Activated T-helper 9 cell treated with anti-CD3 and anti-CD28 coated beads, Interleukin-2, amount 50 U/mL, for 16 hours (primary cell): Measurements from ENCODE around the gene USP49.

Source experiments
- DNase-seq: peaks from one replicate; pipeline ENCODE4 v3.0.0-alpha.2; 2020; ENCODE audit warnings: low read depth

The USP49 gene

GRCh38 chr6:41929924-41930323, 34.7 kb upstream of the USP49 start:
- no peak for DNase-seq

DNA sequence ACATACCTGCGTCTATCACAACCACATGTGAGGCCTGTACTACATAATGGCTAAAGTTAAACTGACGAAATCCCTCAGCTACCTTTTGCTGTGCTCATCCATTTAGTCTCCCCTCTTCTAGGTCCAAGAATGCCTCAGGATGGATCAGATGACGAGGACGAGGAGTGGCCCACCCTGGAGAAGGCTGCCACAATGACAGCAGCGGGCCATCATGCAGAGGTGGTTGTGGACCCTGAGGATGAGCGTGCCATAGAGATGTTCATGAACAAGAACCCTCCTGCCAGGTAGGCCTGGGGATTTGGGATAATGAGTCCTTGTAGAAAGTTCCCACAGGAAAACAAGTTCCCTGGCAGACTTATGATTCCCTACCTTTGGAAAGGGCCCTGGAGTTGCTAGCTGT, 32.1 kb upstream of the USP49 start:
- DNase-seq = no peak

GRCh38 chr6:41922154-41922553, 27.0 kb upstream of the USP49 start:
- DNase-seq = no peak

DNA sequence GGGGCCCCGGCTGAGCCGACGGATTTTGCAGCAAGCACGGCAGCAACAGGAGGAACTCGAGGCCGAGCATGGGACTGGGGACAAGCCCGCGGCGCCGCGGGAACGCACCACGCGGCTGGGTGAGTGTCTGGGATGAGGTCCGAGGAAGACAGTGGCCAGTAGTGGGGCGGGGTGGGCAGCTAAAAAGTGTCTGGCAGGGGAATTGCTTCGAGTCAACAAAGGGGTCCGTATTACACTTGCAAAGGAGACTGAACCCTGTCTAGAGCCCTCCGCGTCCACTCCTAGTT, 26.5 kb upstream of the USP49 start:
- DNase-seq = no peak

DNA sequence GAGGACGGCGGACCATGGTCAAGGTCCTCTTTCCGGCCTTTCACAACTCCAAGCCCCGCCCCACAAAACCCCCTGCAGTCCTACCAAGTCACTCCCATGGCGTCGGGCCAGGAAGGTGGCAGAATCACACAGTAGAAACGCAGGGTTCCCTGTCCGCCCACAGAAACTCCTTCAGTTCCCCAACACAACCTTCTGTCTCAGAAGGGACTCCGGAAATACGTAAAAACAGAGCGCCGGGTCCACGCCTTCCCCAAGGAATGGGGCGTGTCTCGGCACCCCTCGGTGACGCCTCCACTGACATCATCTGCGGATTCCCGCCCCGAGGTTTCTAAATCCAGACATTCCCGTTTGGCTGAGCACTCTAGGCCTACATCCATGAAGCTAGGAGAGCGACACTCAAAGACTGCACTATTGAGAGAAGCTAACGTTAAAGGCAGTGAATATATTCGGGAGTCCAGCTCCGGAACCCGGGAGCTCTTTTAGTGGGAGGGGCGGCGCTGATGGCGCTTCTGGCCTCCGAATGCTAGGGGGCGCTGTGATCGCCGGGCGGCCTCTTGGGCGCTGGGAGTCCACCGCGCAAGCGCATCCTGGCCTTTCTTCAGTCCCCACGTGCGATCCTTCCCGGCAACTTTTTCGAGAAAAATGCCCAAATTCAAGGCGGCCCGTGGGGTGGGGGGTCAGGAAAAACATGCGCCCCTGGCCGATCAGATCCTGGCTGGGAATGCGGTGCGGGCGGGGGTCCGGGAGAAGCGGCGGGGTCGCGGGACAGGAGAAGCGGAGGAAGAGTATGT, 25.9 kb upstream of the USP49 start, which contains the start of the genes BYSL and MED20:
TSS of gene BYSL (plus strand) at position 579 of the 791 bp plus-strand sequence. CDS start at position 643, 64 bp downstream.
TSS of gene MED20 (minus strand) at position 219 of the 791 bp plus-strand sequence. CDS start at position 98, 121 bp downstream.
- peak; percentile 91 for DNase-seq

- DNase-seq = no peak
These were observed 22.4 kb upstream of the USP49 start for GRCh38 chr6:41917528-41917927.

- DNase-seq = no peak
These were observed 19.8 kb upstream of the USP49 start for GRCh38 chr6:41914869-41915530.

- DNase-seq = no peak
These were observed 19.2 kb upstream of the USP49 start for GRCh38 chr6:41914343-41914742.

DNA sequence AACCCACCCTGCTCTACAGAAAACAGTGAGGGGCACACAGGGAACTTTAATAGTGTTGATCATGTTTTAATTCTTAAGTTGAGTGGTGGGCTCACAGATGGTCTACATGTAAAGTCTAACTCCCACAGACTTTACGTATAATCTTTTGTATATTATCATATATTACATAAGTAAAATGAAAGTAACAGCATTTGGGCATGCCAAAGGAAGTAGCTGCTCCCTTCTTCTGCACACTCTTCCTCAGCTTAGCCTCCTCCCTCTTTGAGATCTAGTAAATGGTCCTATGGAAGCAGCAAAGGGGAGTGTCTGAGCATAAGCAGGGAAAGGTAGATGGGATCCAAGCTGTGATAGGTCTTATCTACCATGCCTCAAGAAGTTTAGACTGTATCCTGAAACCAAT, 14.6 kb upstream of the USP49 start:
- no peak for DNase-seq

- DNase-seq = peak; percentile 34
These were observed 6.8 kb upstream of the USP49 start for GRCh38 chr6:41901882-41902519.

- no peak for DNase-seq
These were observed 5.7 kb upstream of the USP49 start for GRCh38 chr6:41900861-41901260.

- DNase-seq = no peak
These were observed 1.1 kb upstream of the USP49 start for GRCh38 chr6:41896281-41896680.

GRCh38 chr6:41894366-41895299, 542 bp downstream of the USP49 start:
- no peak for DNase-seq

GRCh38 chr6:41892921-41893564, 2.1 kb downstream of the USP49 start:
- DNase-seq = no peak

- no peak for DNase-seq
These were observed 7.8 kb downstream of the USP49 start for GRCh38 chr6:41887331-41887751.

DNA sequence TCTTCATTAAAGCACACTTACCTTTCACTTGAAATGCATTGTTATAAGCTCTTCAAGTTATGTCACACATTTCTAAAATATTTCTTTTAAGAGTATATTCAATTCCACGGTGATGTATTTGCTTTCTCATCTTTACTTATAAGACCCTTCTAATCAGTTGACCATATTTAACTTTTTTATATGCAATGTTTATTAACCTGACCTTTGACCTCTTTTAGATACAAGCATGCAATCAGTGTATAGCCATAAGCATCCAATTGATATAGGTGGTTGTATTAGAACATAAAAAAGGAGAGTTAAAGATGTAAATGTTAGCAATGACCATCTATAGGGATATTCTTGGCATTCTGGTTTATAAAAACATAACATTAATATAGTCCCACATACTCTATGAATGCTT, 9.2 kb downstream of the USP49 start:
- DNase-seq = no peak

- DNase-seq = no peak
These were observed 10.2 kb downstream of the USP49 start for GRCh38 chr6:41884957-41885356.

DNA sequence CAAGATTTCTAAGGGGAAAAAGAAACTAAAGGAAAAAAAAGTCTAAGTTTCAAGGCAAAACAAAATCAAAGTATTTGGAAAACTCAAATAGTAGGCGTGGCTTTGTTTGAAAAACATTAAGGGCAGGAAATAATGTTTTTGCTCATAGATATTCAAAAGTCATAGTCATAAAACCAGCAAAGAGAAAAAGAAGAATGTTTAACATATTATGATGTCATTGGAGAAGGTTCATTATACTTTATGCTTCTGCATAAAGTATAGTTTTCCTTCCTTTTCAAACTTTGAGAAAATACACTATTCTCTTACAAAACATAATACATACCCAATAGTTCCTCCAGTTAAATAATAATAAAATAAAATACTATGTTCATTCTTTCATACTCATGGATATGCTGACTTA, 13.7 kb downstream of the USP49 start:
- no peak for DNase-seq

- DNase-seq = no peak
These were observed 16.2 kb downstream of the USP49 start for GRCh38 chr6:41878961-41879405.

DNA sequence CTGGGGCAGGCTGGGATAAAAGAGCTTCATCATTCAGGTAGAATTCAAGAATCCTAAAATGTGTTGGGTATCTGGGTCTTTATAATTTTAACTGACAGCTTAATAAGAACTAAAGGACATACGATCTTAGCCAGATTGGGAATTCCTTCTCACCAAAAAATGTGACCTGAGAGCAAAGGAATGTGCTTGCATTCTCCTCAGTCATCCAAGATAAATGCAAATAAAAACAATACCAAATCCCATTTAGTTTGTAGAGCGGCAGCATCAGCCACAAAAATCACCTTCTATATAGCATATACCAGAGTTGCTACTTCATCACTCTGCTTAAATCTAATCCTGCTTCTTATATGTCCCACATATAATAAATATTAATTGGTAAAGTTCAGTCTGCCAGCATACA, 16.9 kb downstream of the USP49 start:
- DNase-seq = no peak

DNA sequence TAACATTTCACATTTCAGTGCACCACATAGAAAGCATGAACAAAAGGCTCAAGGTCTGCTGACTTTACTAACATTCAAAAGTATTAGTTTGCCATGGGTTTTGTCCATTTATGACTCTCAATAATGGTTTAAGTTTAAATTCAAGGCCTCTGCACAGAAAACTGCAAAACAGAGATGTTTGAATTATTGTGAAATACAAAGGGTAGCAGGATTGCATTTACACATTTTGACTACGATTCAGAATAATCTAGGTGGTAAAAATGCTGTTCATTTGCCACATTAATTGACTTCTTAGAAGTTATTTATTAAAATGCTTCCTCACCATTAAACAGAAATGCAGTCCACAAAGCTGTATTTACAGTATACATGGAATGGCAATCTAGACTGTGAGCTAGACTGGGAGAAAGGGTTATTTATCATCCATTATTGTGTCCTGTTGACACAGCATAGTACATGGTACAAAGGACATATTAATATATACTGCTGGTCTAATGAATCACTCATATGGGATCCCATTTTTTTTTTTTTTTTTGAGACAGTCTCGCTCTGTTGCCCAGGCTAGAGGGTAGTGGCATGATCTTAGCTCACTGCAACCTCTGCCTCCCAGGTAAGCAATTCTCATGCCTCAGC, 18.0 kb downstream of the USP49 start:
- DNase-seq = no peak
